Left lobe of liver (tissue), 2 donors: ENCODE results near the gene FHIT. TPM values are rescaled to one million over a fixed set of nuclear protein-coding genes. Genes with fewer than 3 reads are reported as not detected.
"Not testable (repeated sequence)": the region's sequence is repeated elsewhere in the genome, so short reads cannot be mapped to it uniquely, and the experiment has no call there.

Experiments
- ATAC-seq: fragments of 200-7000 bp; cut with Tn5 transposase; one replicate; pipeline ENCODE4 v1.9.1; 2020; ENCODE audit warnings: mild to moderate bottlenecking, moderate library complexity
- DNase-seq: peaks from one replicate; pipeline ENCODE4 v3.0.0-alpha.2; 2020; ENCODE audit warnings: low spot score
- total RNA-seq: library from RNA; stranded (reverse); gene quantifications from one replicate; pipeline ENCODE4 v1.2.1, GENCODE V29; 2021
- donor health status: DM: no; HTN: no; CAD: no; lungs with moderate emphysema.
- donor health status: DM: no; HTN: yes; CAD: no.

Gene FHIT
- total RNA-seq, 1 donor from 2014 or later: 5.1 TPM

DNA sequence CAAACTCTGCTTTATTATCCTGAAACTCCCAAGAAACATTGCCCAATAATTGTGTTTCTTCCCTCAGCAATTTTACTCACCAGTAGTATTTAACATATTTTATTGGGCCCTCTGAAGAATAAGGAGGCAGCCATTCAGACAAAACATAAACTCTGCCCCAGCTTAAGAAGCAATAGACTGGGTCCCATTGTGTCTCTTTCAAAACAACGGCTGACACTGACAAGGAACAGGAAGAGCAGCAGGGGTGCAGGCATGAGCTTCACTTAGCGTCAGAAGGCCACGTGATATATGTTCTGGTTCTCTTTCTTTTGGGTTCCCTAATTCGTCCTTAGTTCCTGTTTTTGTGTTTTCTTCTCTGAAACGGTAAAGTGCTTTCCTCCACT lies 242.3 kb downstream of the FHIT start:
- ATAC-seq (no peak), DNase-seq (no peak)

DNA sequence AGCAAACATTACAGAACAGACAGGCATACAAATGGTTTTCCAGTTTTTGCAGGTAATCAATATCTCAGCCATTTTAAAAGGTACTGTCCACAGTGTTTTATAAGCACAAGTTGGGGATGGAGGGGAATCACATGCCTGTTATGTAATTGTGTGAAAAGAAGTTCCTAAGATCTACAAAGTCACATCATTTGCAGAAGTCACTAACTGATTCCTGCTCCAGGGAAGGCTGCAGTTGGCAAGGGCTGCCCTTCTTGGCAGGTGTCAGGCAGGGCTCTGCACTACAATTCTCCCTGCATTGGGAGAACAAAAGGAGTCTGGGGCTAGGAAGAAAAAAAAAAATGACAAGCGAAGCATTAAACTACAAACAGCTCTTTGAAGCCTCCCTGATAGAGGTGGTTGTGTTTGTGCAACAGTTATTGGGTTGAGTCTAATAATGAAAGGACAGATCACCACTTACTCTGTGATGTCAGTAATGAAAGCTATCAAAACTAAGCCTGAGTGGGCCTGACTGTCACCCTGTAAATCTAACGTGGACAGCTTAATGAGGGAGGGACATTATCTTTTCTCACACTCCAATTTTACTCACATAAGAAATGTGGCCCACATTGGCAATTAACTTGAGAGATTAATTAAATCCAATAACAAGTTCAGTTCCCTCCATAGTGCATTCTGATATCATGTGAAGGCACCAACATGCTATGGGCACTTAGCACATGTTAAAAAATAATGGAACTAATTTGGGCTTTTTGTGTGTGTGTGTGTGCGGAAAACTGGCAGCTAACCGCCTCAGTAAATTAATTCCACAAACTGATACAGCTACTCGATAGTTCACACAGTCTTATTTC lies 242.9 kb downstream of the FHIT start:
- DNase-seq (no peak), ATAC-seq (no peak)

DNA sequence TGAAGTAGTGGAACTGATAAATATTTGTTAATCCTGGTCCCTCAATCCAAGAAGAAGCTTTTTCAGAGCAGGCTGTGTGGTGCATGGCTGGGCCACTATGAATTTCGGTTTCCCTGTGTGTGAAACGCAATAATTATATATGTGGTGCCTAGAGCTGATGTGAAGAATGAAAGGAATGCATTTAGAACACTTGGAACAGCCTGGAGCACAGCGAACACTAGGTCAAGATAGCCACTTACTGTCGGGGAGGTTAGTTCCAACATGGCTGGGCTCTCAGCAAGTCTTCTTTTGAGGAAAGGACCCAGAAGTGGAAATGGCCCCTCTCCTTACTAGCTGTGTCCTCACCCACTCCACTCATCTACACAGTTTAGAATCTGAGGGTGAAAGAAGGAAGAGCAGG lies 245.7 kb downstream of the FHIT start:
- ATAC-seq (no peak), DNase-seq (no peak)

DNA sequence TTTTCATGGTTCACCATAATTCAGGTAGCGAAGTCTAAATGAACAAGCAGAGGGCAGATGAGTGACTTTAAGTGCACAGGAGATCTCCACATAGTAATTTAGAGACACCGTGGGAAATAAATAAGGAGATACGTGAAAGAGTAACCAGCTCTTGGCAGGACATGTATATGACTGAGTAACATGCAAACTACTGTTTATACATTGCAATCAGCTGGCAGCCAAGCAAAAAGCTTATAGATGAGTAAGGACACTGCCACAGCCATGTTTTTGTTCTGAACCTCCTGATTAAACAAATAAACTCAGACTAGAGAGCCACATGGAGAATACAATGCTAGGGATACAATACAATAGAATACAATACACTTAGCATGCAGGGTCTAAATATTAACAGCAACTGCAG lies 252.4 kb downstream of the FHIT start:
- no peak for ATAC-seq

DNA sequence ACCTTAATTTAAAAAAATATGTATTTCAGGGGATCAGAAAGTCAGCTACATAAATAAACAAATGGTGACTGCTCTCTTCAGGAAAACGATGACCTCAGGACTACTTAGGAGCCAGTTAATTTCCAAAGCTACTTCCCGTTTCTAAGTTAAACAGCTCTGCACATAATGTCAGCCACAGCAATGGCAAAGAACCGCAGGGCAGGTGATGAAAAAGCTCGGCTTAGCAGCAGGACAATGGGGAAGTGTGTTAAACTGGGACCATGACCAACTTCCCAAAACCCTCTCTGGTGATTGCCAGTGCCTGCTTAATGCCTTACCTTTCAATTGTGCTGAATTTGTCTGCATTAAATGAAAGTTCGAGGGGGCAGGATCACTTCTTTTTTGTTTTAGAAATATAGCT lies 258.9 kb downstream of the FHIT start:
- DNase-seq (no peak), ATAC-seq (no peak)

More for the DNA sequence above, 252.4 kb downstream of the FHIT start:
- DNase-seq: no peak

DNA sequence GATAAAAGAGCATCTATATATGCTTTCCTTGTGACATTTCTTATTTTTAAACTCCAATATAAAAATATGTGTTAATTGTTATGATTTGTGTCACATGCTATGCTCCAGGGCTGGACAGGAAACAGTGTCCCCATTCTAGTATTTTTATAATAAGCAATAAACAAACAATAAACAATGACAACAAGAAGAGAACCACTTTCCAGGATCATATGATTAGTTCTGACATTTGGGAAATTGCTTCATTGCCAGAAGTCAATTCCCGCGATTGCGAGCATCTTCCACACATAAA lies 260.9 kb downstream of the FHIT start:
- ATAC-seq (no peak), DNase-seq (no peak)

DNA sequence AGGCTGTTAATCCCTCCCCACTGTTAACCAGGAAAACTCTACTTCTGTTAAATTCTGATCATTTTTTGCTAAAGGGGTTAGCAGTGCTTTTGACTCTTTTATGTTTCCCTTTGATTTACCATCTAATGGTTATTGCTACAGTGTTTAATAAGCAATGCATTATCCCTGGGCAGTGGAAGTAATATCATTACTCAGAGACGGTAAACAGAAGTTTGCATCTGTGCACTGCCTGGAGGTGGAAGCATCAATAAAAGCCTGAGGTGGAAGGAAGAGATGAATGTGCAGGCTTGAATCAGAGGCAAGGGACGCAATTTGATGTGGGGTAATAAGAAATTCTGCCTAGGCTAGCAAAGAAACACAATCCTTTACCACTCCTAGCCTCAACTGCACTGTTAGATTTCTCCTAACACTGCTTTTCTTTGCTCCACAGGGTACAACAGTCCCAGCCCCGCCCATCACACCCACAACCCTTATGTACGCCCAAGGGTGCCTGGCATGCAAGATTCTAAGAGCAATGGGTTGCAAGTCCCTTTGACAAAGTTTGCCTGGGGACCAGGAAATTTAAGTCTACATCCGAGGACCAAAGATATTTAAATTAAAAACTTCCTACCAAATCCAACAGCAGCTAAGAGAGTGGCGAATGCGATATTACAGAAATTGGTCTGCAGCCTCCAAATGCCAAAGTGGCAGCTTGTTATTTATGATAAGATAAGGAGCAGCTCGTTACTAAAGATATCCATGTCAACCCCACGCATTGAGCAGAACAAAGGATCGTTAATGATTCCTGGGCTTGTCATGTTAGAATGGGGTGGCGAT lies 261.4 kb downstream of the FHIT start:
- ATAC-seq (no peak), DNase-seq (no peak)

DNA sequence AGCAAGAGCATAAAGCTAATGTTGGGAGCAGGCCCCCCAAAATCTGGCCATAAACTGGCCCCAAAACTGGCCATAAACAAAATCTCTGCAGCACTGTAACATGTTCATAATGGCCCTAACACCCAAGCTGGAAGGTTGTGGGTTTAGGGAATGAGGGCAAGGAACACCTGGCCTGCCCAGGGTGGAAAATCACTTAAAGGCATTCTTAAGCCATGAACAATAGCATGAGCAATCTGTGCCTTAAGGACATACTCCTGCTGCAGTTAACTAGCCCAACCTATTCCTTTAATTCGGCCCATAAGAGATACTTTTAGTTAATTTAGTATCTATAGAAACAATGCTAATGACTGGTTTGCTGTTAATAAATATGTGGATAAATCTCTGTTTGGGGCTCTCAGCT lies 264.1 kb downstream of the FHIT start:
- not testable (repeated sequence) for DNase-seq, ATAC-seq

DNA sequence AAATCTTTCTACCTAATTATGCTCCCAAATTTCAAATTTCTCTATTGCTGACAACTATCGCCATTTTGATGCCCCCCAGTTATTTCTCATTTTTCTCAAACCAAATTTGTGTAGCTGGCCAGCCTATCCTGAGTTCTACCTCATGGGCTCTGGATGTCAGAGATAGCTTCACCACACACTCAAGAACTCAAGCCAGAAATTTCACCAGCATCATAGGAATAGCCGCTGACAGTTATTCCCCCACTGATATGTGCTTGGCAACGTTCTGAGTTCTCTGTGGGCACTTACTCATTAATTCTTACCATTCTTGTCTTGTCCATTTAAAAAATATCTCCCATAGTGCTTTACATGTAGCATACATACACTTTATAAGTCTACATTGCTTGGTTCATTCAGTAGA lies 264.7 kb downstream of the FHIT start:
- no peak for DNase-seq
- no peak for ATAC-seq

DNA sequence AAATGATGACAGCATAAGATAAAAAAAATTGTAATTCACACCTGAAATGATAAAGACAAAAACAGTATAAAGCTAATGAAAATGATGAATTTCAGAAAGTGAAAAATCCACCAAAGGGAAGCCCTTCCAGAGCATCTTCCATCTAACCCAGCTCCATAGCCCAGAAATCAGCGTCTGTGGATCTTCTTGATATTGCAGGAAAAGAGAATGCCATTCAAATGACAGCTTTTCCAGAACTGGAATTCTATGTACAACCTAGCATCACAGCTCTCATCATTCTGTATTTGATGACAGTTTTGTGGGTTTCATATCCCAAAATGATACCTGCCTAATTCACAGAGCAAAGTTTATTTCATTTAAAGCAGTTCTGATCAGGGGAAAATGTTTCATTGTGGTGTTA lies 267.3 kb downstream of the FHIT start:
- ATAC-seq: no peak
- no peak for DNase-seq

DNA sequence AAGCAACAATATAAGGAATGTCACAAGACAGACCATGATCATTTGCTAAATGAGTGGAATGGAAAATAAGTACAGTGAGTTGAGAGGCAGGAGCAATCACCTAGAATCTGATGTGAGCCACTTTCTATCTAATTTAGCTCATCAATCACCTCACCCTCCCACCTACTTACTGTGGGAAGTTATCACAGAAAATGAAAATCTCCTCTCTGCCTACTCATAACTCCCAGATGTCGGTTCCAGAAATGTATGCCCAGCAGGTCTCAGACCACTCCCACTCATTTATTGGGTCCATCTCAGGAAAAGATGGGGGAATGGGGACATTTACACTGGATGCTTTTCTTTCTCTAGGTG lies 270.9 kb downstream of the FHIT start:
- no peak for DNase-seq
- no peak for ATAC-seq

DNA sequence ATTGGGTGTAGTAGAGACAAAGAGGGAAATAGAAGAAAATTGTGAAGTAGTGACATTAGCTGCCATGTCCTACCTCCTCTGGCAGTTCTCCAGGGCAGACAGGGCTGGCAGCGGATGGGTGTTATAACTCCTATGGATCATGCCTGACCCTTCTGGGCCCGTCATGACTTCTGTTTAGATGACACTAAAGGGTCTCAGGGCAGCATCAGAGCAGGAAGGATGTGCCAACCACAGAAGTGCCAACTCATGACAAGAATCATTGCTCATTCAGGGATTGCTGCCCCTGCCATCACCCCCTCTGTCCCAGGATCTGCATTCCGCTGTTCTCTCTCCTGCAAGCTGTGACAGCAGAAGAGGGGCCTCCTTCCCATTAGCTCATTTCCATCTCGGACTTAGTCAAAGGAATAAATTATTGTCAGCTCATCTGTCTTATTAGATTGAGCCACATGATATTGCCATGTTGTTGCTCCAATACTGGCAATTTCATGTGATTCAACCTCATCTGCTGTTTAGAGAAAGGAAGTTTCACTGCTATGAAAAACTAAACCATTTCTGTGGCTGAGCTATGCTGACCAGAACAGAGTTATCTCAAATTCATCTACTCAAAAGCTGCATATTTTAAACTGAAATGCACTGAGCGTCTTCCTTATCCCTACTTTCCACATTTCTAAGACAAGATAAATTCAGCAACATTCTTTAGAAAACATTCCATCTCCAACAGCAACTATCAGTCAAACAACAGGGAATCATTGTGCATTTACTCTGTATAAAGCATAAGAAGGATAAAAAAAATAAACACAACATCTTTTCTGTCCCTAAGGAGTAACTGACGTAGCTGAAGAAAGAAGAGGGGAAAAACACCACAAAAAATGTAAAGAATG lies 271.6 kb downstream of the FHIT start:
- no peak for DNase-seq
- no peak for ATAC-seq

DNA sequence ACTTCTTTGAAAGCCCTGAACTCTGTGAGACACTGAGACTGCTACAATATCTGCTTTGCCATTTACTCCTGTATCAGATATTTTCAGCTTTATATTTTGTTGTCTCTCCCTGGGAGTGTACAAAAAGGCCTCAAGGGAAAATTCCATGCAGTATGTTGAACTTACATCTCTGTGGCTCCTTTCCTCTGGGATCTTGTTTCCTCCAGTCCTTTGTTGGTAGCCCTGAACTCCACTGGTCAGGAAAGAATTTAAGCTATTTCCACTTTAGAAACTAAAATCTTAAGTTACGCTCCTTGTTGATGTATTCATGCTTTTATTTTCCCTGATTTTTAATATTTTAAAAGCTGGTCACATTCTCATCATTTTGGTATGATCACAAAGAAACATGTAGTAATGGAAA lies 277.9 kb downstream of the FHIT start:
- ATAC-seq: no peak
- no peak for DNase-seq

DNA sequence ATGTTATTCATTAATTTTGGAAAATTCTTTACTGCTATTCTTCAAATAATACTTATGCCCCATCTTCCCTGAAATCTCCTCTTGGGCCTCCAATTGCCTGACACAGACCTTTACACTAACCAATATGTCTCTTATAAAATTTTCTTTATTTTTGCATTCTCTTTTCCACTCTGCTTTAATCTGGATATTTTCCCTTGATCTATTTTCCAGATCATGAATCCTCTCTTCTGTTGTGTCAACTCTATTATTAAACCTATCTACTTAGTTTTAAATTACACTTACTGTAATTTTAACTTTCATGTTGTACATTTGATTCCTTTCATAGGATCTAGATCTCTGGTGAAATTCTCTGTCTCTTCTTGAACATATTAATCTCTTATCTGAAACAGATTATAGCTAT lies 278.7 kb downstream of the FHIT start:
- ATAC-seq (no peak), DNase-seq (no peak)

DNA sequence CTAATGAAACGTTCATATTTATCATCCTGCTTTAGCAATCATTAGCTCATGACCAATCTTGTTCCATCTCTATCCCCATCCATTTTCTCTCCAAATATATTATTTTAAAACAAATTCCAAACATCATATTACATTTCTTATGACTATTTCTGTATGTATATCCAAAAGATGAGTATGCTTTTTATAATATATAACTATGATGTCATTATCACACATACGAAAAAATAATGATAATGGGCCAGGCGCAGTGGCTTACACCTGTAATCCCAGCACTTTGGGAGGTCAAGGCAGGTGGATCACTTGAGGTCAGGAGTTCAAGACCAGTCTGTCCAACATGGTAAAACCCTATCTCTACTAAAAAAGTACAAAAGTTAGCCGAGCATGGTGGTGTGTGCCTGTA lies 280.4 kb downstream of the FHIT start:
- ATAC-seq (no peak), DNase-seq (no peak)

DNA sequence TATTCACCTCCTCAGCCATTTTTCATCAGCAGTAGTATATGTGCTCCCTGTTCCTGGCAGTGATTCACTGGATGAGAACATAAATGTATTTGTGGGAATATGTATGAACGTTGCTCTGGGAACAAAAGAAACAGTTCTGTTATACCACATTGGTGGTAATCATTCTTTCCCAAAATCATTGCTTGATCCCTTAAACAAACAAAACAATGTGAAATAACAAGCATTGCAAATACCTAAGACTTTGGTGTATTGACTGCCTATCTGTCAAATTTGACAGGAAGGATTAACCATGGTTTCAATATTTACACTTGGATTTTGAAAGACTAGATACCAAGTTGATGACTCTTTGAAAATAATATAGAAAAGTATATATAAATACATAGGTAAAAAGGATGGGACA lies 284.1 kb downstream of the FHIT start:
- no peak for ATAC-seq
- DNase-seq: no peak

DNA sequence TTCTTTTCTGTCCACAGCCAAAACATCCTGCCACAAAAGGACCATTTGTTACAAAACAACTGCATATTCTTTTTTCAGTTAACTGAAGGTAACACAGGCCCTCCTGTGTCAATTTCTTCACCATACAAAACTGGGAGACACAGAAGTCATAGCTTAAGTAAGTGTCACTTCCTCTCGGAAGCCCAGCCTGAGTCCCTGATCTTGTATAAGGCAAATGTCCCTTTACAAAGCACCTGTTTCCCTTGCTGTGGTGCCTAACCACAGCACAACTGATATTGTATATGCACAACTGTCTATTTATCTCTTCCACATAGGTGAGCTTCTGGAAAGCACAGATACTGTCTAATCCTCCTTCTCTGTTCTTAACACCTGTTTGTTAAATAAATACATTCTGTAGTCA lies 293.7 kb downstream of the FHIT start:
- no peak for ATAC-seq
- DNase-seq: no peak

DNA sequence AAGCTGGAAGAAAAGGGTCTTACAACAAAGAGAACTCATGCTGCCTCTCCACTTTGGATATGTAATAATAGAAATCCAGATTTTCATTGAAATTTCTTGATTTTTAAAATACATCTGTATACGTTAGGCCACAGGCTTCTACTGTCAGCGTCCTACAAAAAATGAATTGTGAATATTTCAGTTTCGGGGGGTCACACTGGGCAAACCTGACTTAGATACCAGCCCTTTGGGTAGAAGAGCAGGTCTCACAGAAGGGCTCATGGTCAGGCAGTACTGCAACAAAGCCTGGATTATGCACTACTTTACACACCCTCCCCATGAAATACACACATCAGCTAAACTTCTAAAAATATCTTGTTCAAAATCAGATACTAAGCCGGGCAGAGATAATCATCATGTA lies 294.5 kb downstream of the FHIT start:
- no peak for ATAC-seq
- no peak for DNase-seq

DNA sequence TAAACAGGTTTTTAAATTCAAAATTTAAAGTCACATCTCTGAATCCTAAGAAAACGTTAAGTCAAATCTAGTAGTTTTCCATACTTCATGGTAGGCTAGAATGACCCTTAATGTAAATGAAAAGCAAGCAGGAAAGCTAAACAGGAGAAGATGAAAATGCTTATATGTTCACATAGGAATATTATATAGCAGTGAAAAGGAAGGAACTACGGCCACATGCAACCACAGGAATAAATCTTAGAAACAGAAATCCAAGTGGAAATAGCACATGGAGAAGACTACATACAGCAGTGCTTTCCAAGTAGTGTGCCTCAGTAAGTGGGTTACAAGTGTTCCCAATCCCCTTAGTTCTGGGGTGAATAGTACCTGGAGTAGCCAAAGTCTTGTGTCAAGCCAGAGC lies 296.2 kb downstream of the FHIT start:
- ATAC-seq (no peak), DNase-seq (no peak)

DNA sequence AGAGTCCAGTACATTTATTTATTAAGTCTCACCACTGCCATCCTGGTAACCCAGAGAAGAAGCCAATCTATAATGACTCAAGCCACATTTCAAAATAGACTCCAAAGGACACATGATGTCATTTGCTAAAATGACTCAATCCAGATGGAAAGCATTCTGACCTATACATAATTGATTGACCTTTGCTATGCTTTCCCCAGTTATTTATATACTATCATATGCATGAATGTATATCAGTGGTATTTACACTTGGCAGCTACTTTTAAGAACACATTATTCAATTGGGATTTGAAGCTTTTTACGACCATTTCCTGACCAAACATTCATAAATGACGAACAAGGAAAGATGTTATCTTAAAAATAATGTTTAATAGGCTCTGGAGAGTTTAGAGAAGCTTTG lies 297.2 kb downstream of the FHIT start:
- peak; percentile 51 for ATAC-seq
- no peak for DNase-seq

DNA sequence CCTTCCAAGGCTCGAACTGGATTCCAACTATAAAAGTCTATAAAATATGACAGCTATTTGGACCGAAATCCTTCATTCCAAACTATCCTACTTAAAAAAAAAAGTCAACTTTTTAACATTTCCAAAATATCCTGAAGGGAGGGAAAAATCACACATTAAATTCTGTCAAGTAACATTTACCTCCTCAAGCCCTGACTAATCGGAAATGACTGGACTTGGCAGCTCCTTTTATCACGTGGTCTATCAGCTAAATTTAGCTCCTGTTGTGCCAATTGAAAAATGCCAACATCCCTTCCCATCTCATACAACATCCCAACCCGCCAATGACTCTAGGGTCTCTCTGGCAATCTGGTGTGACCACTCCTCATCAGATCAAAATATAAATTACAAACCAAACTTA lies 297.9 kb downstream of the FHIT start:
- DNase-seq: no peak
- no peak for ATAC-seq

DNA sequence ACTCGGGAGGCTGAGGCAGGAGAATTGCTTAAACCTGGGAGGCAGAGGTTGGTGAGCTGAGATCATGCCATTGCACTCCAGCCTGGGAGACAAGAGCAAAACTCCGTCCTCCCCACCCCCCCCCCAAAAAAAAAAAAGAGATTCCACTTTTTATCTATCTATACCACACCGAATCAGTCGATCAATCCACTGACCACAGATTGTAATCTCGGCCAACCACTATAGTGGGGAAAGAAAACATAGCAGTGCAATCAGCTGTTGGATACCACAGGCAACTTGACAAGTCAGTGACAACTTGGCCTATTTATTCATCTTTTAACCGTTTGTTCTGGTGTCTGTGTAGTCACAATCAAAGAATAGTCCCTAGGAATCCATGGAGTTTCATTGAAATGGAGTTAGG lies 299.2 kb downstream of the FHIT start:
- DNase-seq (no peak), ATAC-seq (no peak)
